ENCODE results near the gene CENPT.
"Not testable (repeated sequence)": the region's sequence is repeated elsewhere in the genome, so short reads cannot be mapped to it uniquely, and the experiment has no call there.

The CENPT gene

DNA sequence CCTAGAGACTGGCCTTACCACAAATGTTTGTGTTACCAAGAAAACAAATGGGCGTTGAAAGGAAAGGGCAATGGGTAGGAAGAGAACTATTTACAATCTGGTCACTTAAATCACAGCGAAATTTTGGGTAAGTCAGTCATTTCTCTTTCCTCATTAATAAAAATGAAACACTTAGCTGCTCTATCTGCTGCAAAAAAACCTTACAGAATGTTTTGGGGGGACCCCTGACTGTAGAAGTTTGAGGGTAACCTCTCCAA lies 1.5 kb downstream of the CENPT start:
- no peak for DNase-seq (ENCODE audit: low read depth in 2 of 2)

DNA sequence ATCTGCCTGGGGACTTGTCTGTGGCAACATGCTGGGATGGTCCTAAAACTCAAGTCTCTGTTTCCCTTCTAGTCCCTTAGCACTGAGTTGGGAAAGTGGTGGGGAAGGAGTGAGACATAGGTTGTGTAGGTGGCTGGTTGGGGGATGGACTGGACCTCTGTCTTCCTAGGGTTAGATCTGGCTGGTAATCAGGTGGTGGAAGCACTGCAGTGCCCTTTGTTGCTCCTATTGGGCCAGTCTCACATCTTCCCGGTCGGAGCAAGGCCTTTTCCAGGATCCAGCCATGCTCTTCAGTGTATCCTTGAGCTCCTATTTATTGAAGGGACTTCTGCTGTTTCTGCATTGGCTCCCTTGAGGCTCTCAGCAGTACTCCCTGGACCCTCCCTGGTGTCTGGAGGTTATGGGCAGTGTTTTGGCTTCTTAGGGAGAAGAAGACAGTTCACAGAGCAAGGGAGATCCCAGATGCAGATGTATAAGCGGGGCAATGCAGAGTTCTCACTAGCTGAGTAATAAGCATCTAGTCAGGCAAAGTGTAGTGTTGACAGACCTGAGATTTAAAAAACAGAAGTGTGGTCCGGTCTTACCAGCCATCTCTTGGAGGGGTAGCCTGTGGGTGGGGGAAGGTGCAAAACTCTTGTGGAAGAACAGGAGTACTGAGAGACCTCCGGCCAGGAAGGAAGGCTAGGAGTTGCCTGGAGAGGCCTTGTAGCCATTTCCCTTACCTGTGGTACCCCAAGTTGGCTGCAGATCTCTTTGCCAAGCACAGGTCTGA lies 2.0 kb downstream of the CENPT start:
- DNase-seq (ENCODE audit: low read depth in 2 of 2): no peak

DNA sequence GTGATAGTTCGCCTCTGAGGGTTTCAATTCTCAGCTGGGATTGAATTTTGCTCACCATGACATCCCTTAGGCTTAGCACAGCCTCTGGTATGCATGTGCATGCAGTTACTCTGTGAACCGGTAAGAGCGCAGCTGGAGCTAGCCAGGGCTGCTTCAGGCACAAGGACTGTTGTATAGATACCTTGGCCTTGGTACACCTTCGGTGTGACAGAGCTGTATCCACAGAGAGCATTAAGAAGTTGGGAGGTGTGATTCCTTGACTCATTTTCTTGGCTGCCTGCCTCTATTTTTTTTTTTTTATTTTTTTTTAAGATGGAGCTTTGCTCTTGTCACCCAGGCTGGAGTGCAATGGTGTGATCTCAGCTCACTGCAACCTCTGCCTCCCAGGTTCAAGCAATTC lies 3.0 kb downstream of the CENPT start:
- DNase-seq (ENCODE audit: low read depth in 2 of 2): no peak

DNA sequence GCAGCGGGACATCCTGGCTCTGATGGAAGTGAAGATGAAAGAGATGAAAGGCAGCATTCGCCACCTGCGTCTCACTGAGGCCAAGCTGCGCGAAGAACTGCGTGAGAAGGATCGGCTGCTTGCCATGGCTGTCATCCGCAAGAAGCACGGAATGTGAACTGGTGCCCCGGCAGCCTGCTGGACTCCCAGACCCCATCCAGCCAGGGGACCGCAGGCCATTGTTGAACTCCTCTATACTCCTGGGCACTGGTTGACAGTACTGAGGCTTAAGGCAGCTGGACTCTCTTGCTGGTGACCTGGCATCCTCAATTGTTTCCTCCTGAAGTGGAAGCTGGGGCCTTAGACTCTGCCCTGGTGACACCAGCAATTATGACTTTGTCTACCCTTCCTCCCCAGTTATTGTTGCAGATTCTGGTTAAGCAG lies 4.1 kb downstream of the CENPT start:
- peak; percentile 15 to 29 for DNase-seq (ENCODE audit: low read depth in 2 of 2)

DNA sequence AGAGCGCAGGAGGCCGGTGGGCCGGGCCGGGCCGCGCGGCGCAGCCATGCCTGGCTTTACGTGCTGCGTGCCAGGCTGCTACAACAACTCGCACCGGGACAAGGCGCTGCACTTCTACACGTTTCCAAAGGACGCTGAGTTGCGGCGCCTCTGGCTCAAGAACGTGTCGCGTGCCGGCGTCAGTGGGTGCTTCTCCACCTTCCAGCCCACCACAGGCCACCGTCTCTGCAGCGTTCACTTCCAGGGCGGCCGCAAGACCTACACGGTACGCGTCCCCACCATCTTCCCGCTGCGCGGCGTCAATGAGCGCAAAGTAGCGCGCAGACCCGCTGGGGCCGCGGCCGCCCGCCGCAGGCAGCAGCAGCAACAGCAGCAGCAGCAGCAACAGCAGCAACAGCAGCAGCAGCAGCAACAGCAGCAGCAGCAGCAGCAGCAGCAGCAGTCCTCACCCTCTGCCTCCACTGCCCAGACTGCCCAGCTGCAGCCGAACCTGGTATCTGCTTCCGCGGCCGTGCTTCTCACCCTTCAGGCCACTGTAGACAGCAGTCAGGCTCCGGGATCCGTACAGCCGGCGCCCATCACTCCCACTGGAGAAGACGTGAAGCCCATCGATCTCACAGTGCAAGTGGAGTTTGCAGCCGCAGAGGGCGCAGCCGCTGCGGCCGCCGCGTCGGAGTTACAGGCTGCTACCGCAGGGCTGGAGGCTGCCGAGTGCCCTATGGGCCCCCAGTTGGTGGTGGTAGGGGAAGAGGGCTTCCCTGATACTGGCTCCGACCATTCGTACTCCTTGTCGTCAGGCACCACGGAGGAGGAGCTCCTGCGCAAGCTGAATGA lies 4.8 kb downstream of the CENPT start:
- DNase-seq (ENCODE audit: low read depth in 2 of 2): peak; percentile 32 to 42

DNA sequence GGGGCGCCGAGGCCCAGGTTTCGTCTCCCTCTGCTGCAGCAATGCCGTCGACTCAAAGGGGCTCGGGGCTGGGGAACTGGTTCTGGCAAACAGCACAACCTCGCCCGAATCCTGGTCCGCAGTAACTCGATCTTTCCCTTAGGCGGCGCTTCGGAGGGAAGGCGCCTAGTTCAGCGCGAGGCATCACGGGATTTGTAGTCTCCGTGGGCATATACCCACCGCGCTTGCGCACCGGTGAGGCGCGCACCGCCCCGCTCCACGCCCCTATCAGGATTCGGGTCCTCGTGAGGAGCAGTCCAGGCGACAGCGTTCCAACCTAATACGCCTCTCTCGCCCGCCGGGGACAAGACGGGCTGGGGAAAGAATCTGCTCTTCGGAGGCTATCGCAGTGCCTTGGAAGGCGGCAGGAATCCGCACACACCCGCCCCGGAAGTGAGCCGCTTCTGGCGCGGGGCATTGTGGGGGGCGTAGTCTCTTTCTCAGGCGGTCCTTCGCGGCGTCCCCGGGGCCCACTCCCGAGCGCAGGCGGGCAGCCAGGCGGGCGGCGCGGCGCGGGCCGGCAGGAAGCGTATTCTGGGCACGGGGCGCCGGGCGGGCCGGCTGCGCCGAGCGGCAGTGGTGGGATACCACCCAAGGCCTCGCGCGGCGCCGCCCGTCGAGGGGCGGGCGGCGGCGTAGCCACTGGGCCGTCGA lies 5.5 kb downstream of the CENPT start, which contains the start of gene THAP11:
Gene THAP11 (plus strand): TSS at position 505 of the 693 bp plus-strand sequence. CDS start 235 bp downstream, outside the sequence.
- DNase-seq (ENCODE audit: low read depth in 2 of 2): peak; percentile 91 to 92

DNA sequence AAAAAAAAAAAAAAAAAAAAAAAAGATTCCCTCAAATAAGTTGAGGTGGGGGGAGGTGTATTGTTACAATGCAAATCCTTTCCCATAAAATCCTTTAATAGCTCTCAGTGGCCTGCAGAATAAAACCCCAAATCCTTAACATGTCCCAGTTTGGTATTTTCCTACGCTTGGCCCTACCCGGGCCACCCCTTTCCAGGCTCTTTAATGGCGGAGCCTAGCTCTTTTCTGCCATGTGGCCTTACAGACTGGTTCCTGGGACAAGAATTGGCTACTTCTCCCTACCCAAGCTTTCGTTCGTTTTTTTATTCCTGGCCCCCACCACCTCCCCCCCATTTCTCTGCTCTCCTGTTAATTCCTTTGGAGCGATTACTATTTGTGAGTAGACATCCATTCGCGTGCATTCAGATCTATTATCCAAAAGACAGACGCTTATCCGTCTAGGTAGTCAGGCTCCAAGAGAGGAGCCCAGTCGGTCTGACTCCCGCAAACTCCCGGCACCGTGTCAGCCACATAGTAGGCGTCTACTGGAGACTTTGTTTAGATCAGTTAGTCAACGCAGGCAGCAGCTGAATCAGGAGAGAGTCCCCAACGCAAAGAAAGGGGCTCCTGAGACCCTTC lies 6.2 kb downstream of the CENPT start:
- no peak for DNase-seq (ENCODE audit: low read depth in 2 of 2)

DNA sequence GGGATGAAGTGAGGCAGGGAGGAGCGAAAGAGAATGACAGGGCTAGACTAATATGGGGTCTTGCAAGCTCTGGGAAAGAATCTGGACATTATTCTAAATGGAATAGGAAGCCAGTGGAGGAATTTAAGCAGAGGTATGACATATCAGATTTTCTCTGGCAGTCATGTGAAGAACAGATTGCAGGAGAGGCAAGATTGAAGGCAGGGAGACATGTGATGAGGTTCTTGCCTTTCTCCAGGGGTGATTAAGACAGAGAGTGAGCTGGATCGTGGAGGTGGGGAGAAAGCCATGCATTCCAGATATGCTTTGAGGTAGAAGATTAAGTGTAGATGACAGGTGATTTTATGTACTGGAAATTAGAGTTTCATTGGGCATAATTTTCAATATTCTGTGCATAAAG lies 9.7 kb downstream of the CENPT start:
- no peak for DNase-seq (ENCODE audit: low read depth in 2 of 2)

DNA sequence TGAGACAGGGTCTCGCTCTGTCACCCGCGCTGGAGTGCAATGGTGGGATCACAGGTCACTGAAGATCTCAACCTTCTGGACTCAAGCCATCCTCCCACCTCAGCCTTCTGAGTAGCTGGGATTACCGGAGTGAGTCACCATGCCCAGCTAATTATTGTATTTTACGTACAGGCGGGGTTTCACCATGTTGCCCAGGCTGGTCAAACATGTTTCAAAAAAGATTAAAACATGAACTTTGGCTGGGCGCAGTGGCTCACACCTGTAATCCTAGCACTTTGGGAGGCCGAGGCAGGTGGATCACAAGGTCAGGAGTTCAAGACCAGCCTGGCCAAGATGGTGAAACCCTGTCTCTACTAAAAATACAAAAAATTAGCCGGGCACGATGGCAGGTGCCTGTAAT lies 10.3 kb downstream of the CENPT start:
- not testable (repeated sequence) for DNase-seq (ENCODE audit: low read depth in 2 of 2)

DNA sequence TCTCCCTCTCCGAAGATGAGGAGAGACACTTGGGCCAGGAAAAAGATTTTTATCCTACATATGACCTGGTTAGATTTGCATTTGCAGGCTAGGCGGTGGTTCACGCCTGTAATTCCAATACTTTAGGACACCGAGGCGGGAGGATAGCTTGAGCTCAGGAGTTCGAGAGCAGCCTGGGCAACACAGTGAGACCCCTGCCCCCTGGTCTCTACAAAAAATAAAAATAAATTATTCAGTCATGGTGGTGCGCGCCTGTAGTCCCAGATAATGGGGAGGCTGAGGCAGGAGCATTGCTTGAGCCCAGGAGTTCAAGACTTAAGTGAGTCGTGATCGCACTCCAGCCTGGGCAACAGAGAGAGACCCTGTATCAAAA lies 13.3 kb downstream of the CENPT start:
- DNase-seq (ENCODE audit: low read depth in 2 of 2): no peak

DNA sequence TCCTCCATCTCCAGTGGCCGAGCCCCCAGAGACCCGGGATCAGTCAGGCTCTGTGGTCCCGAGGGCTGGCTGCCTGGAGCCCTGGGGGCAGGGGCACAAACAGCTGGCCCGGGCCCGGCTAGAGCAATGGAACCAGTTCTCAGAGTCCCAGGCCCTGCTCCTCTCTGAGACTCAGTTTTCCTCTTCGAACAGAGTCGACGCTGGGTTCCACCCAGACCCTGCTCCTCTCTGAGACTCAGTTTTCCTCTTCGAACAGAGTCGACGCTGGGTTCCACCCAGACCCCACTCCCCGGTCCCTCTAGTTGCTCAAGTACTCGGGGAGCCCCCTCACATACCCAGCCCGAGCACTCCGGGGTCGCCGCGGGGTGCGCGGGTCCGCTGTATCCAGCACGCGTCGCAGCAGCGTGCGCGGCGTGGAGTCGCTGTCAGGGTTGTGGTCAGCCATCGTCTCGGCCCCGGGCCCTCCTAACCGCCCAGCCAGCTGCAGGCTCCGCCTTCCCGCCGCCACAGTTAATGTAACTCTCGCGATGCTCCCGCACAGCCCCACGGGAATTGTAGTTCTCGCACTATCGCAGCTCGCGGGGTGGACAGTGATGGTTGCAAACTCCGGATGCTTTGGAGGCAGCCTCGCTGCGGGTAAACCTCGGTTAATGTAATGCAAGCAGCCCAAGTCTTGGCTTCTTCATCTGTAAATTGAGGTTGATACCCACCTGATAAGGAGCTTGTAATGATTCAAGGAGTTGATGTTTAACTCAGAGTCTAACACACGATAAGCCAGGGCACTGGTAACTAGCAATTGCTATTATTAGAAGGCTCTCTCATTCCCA lies 13.9 kb downstream of the CENPT start:
- peak; percentile 80 to 93 for DNase-seq (ENCODE audit: low read depth in 2 of 2)

DNA sequence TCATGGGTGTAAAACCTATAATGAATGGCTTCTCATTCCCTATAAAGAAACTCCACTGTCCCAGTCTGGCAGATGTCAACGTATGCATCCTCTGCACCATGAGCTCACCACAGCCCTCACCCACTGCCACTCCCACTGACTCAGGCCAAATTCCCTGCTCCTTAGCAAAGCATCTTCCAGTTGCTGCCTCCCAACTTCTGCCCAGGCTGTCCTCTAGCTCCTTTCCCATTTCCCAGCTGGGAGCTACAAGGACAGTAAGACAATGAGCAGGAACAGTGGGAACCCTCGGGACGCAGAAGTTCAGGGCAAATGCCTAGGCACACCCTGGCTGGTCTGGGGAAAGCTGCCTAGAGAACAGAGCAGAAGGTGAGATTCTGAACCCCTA lies 14.5 kb downstream of the CENPT start:
- no peak for DNase-seq (ENCODE audit: low read depth in 2 of 2)

DNA sequence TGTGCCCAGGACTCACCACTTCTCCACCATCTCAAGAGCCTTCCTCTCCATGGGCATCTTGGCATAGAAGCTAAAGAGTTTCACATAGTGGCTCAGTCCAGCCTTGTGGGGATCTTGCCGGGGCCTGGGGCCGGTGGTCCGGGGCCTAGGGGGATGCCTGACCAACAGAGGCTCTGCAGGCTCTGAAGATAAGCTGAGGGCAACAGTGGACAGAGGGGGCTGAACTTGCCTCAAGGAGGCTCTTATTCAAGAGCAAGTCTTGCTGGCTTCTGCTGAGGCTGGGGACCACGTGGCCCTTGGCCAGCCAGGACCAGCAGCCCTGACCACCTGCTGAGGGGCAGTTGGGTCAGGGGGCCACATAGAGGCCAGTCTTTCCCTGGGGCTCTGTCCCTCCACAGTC lies 18.8 kb downstream of the CENPT start:
- DNase-seq (ENCODE audit: low read depth in 2 of 2): no peak

DNA sequence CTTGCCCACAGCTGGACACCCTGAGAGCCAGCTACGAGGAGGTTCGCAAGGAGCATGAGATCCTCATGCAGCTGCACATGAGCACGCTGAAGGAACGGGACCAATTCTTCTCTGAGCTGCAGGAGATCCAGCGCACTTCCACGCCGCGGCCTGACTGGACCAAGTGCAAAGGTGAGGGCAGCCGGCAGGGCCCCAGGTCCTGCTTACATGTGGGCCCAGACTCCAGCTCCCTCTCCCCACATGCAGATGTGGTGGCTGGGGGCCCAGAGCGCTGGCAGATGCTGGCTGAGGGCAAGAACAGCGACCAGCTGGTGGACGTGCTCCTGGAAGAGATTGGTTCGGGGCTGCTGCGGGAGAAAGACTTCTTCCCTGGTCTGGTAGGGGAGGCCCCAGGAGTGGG lies 21.6 kb downstream of the CENPT start:
- DNase-seq (ENCODE audit: low read depth in 2 of 2): no peak

DNA sequence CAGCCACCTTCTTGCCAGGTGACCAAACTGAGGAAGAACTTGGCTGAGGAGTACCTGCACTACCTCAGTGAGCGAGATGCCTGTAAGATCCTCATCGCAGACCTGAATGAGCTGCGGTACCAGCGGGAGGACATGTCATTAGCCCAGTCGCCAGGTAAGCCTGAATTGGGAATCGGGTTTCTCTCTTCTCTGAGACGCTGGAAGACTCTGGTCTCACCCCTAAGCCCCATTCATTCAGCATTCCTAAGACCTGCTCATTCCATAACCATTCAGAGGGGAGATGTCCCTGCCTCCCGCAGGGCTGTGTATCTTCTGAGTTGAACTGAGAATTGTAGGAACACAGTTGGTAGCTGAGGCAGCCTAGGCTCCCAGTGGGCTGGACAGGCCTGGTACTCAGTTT lies 22.4 kb downstream of the CENPT start:
- DNase-seq (ENCODE audit: low read depth in 2 of 2): no peak

DNA sequence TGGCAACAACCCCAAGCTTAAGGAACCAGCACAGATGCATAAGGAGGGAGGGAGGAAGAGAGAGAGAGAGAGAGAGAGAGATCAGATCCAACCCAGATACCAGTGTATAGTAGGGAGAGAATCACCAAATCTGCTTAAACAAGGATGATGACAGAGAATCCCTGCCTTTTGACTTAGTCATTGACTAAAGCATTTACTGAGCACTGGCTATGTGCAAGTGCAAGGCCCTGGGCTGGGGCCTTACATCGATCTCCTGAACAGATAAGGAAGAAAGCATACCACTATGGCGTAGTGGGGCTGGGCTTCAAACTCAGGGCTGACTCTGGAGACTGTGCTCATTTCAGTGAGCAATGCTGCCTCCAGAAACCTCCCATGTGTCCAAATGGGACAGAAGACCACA lies 25.0 kb downstream of the CENPT start:
- no peak for DNase-seq (ENCODE audit: low read depth in 2 of 2)

DNA sequence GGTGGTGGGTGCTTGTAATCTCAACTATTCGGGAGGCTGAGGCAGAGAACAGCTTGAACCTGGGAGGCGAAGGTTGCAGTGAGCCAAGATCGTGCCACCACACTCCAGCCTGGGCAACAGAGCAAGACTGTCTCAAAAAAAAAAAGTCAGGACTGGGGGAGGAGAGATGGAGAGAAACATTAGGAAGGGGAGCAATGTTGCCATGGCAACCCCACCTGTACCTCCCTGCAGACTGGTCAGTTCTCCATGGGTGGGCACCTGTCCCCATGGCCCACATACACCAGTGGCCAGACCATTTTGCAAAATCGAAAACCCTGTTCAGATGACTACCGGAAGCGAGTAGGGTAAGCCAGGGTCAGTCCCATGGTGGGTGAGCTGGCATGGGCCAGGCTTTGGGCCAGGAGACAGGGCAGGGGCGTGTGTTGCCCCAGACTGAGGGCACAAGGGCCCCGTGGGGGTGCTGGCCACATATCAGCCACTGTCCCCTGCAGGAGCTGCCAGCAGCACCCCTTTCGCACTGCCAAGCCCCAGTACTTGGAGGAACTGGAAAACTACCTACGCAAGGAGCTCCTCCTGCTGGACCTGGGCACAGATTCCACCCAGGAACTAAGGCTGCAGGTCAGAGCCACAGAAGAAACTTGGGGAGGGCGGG lies 26.8 kb downstream of the CENPT start:
- no peak for DNase-seq (ENCODE audit: low read depth in 2 of 2)

DNA sequence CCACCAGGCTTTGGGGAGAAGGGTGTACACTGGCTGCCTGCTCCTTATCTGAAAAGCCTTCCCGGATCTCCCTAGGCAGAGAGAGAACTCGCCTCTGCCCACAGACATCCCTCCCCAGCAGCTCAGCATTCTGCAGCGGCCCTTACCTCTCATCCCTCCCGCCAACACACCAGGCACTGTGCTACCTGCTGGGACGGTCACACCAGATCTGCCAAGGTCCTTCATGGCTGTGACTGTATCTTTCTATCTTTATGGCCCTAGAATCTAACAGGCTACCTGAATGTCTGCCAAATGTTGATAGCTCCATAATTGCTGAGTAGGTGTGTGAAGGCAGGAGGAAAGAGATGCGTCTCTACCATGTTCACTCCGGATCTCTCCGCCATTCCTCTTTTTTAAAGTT lies 32.9 kb downstream of the CENPT start:
- DNase-seq (ENCODE audit: low read depth in 2 of 2): no peak

DNA sequence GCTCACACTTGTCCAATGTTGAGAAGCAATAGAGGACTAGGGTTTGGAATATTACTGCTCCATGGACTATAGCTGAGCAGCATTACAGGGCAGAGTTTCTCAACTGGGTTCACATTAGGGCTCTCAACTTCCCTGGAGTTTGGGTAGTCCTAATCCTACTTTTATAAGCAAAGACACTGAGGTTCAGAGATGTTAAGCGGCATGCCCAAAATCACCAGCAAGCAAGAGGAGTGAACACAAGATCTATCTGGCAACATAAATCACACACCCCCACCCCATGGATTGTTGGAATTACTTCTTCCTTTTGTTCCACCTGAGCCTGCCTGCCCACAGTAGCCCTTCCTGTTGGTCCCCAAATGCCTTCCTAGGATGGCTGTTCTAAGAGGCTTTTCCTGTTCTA lies 35.6 kb downstream of the CENPT start:
- no peak for DNase-seq (ENCODE audit: low read depth in 2 of 2)

DNA sequence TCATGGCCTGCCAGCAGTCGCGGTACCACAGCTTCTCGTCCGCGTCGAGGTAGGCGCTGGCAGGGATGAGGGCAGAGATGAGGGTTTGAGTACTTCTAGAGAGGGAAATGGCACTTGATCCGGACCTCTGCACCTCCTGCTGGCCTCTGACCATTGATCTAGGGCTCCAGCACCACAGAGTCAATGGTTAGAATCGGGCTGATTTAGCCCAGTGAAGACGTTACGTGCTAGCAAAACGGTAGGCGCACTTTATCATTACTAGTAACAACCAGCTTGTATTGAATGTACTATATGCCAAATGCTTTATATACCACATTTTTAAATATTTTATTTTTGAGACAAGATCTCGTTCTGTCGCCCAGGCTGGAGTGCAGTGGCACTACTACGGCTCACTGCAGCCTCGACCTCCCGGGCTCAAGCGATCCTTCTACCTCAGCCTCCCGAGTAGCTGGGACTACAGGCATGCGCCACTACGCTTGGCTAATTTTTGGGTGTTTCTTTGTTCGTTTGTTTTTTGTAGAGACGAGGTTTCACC lies 40.3 kb downstream of the CENPT start:
- no peak for DNase-seq (ENCODE audit: low read depth in 2 of 2)

Data from stimulated activated CD4-positive, alpha-beta T cell treated with anti-CD3 and anti-CD28 coated beads, Interleukin-12 subunit alpha, Interleukin-12 subunit beta, amount 100 ng/mL, for 24 hours (primary cell).